Upper lobe of left lung (tissue), 6 donors: ENCODE results near the gene SURF4. TPM values are rescaled to one million over a fixed set of nuclear protein-coding genes. Genes with fewer than 3 reads are reported as not detected.

Experiments
- ATAC-seq, 2 donors: fragments of 200-7000 bp; cut with Tn5 transposase; one replicate each; pipeline ENCODE4 v1.9.1; 2022; ENCODE audit warnings: mild to moderate bottlenecking in 2 of 2, moderate library complexity in 2 of 2; ENCODE audit not compliant: low FRiP score in 2 of 2
- DNase-seq, 2 donors: peaks; one replicate each; pipeline ENCODE4 v3.0.0-alpha.2; 2019 to 2020
- H3K27ac ChIP-seq, 4 donors: fragments of 200-600 bp; sonication (generic); one replicate each; pipeline ENCODE4 v1.5.1; 2016 to 2019
- H3K27me3 ChIP-seq, 4 donors: fragments of 200-600 bp; sonication (generic); one replicate each; pipeline ENCODE4 v1.5.1; 2017 to 2019
- H3K36me3 ChIP-seq, 4 donors: fragments of 200-600 bp; sonication (generic); one replicate each; pipeline ENCODE4 v1.5.1; 2016 to 2019
- H3K4me1 ChIP-seq, 4 donors: fragments of 200-600 bp; sonication (generic); one replicate each; pipeline ENCODE4 v1.5.1; 2018 to 2019
- H3K4me3 ChIP-seq, 4 donors: fragments of 200-600 bp; sonication (generic); one replicate each; pipeline ENCODE4 v1.5.1; 2017 to 2019; ENCODE audit warnings: mild to moderate bottlenecking in 2 of 4, moderate library complexity in 1 of 4
- H3K9me3 ChIP-seq, 4 donors: fragments of 200-600 bp; sonication (generic); one replicate each; pipeline ENCODE4 v1.5.1; 2018 to 2019
- EP300 ChIP-seq, 4 donors: sonication (generic); formaldehyde crosslinking; IDR thresholded peaks; one replicate each; pipeline ENCODE4 v1.5.1; 2017; ENCODE audit warnings: antibody characterized with exemption in 4 of 4, control low read depth in 2 of 4
- POLR2A ChIP-seq, 4 donors: fragments of 450-650 bp; IDR thresholded peaks; one replicate each; pipeline ENCODE4 v1.5.1; 2016 to 2017; ENCODE audit warnings: antibody characterized with exemption in 4 of 4, mild to moderate bottlenecking in 2 of 4
- POLR2AphosphoS5 ChIP-seq, 2 donors: sonication (generic); formaldehyde crosslinking; IDR thresholded peaks; one replicate each; pipeline ENCODE4 v1.5.1; 2017; ENCODE audit warnings: antibody characterized with exemption in 2 of 2
- whole genome bisulfite sequencing, 2 donors: methylation state at CpG; one replicate each; pipeline ENCODE4 v1.1.5; 2017 to 2018; 5-methylcytosine and 5-hydroxymethylcytosine counted together
- total RNA-seq, 6 donors: library from RNA; depleted of rRNA in 4 of 6; stranded (reverse); fragments of >200 nt in 4 of 6; gene quantifications; one replicate each; pipeline versions ENCODE4 v1.1.0 to v1.2.1, GENCODE V29; 2016 to 2021
- TF ChIP-seq, protein P1 (sequence below), 6 experiments: fragments of 450-650 bp in 4 of 6; fragments of 200-600 bp in 2 of 6; sonication (generic) in 2 of 6; IDR thresholded peaks; one replicate each; pipeline ENCODE4 v1.5.1; 2016 to 2019; ENCODE audit warnings: antibody characterized with exemption in 6 of 6
- donor health status: DM: no; HTN: no; CAD: no; lungs with moderate emphysema.
- donor health status: DM: no; HTN: yes; CAD: no; lungs with severe emphysema.

The SURF4 gene
- total RNA-seq, 6 donors from 2014 or later: 66.0 to 208 (median 137) TPM

DNA sequence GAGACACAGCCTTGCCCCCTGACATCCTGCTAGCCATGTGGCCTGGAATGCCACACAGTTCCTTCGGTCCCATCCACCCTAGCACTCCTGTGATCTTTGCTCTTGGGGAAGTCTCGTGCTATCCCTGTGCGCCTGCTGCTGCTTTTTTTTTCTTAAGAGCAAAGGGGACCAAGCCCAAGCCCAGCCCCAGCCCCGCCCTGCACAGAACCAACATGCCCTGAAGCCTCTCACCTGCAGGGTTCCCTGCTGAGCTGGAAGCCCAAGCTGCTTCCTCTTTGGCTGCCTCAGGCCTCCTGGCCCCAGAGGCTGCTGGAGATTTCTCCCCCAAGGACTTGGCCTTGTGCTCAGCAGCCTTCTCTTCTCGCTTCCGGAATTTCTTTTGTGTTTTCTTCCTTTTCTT is 41.7 kb downstream of the SURF4 start:
- DNase-seq: no peak
- Histone ChIP-seq H3K9me3 (no peaks in the 10 kb centered on the region), H3K27me3 (no peaks in the 10 kb centered on the region), H3K36me3 (peaks cover 31 to 51% (median 39%) of the 10 kb centered on the region in 4 donors), H3K27ac (no peak overlapping the region), H3K4me3 (peak overlapping the region in 1 of 4 donors; percentile 90), H3K4me1 (peaks cover 21 to 36% (median 24%) of the 10 kb centered on the region in 4 donors)
- TF ChIP-seq EP300 (IDR thresholded peaks at IDR 0.05) (no peak), POLR2A (IDR thresholded peaks at IDR 0.05) (no peak), POLR2AphosphoS5 (IDR thresholded peaks at IDR 0.05) (no peak)
- TF ChIP-seq, protein P1, sequence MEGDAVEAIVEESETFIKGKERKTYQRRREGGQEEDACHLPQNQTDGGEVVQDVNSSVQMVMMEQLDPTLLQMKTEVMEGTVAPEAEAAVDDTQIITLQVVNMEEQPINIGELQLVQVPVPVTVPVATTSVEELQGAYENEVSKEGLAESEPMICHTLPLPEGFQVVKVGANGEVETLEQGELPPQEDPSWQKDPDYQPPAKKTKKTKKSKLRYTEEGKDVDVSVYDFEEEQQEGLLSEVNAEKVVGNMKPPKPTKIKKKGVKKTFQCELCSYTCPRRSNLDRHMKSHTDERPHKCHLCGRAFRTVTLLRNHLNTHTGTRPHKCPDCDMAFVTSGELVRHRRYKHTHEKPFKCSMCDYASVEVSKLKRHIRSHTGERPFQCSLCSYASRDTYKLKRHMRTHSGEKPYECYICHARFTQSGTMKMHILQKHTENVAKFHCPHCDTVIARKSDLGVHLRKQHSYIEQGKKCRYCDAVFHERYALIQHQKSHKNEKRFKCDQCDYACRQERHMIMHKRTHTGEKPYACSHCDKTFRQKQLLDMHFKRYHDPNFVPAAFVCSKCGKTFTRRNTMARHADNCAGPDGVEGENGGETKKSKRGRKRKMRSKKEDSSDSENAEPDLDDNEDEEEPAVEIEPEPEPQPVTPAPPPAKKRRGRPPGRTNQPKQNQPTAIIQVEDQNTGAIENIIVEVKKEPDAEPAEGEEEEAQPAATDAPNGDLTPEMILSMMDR (IDR thresholded peaks at IDR 0.05): no peak
- ATAC-seq: no peak
- WGBS, 2 donors: 96% methylated on average over 6 of the region's 6 CpGs

DNA sequence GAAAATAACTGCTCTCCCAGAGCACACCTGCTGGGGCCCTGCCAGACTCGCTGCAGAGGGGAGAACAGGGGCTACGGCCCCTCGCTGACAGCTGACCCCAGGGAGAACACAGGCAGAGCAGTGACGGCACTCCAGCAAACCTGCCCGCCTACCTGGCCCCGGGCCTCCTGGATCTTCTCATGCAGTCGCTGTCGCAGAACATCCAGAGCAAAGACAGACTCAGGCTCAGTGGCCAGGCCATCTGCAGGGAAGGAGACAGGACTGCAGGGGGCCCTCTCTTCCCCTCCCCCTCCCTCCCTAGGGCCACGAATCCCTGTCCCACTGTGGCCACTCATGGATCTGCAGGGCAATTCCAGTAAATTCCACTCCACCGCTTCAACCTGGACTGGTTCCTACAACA is 42.3 kb downstream of the SURF4 start:
- H3K4me1 ChIP-seq: peaks cover 21 to 36% (median 24%) of the 10 kb centered on the region in 4 donors
- H3K36me3 ChIP-seq: peaks cover 31 to 46% (median 39%) of the 10 kb centered on the region in 4 donors
- no peak for TF ChIP-seq EP300 (IDR thresholded peaks at IDR 0.05)
- WGBS, 2 donors: 91 to 92% methylated on average over 9 to 10 of the region's 10 CpGs
- no peaks in the 10 kb centered on the region for H3K27me3 ChIP-seq
- no peak overlapping the region for H3K4me3 ChIP-seq
- DNase-seq: no peak
- H3K9me3 ChIP-seq: no peaks in the 10 kb centered on the region
- ATAC-seq: no peak
- no peak overlapping the region for H3K27ac ChIP-seq

DNA sequence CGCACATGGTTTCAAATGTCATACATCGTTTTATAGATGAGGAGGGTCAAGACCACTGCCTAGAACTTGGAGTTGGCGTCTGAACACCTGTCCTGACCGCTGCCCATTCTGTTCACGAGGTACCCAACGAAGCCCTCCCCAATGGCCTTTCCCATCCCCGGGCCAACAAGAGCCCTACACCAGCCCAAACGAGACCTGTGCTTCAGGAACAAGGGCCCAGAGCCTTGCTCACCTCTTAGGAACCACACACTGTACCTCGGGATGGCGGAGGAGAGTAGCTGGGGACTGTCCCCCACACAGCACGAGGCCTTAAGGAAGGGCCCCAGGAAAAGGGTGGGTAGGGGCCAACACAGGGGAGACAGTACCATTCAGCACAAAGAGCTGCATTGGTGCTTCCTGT is 42.8 kb downstream of the SURF4 start:
- H3K9me3 ChIP-seq: no peaks in the 10 kb centered on the region
- no peak for ATAC-seq

DNA sequence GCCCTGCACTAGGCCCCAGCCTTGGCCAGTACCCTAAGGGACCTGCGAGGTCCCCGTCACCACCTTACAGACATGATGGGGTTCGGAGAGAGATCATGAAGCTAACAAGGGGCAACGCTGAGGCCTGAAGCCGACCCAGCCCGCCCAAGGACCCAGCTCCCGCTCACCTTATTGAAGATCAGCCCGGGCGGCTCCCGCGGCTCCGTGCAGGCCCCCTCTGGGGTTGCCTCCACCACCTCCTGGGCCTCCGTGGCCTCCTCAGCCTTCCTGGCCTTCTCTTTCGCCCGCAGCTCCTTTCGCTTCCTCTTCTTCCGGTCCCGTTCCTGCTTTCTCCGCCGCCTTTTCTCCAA is 43.5 kb downstream of the SURF4 start:
- TF ChIP-seq EP300 (IDR thresholded peaks at IDR 0.05) (no peak), POLR2AphosphoS5 (IDR thresholded peaks at IDR 0.05) (no peak), POLR2A (IDR thresholded peaks at IDR 0.05) (no peak)
- TF ChIP-seq, protein P1 (IDR thresholded peaks at IDR 0.05): no peak
- H3K36me3 ChIP-seq: peaks cover 31 to 46% (median 39%) of the 10 kb centered on the region in 4 donors
- H3K4me1 ChIP-seq: peaks cover 21 to 36% (median 24%) of the 10 kb centered on the region in 4 donors
- no peaks in the 10 kb centered on the region for H3K27me3 ChIP-seq
- WGBS, 2 donors: 89 to 92% methylated on average over 18 to 19 of the region's 20 CpGs
- no peak overlapping the region for H3K4me3 ChIP-seq
- ATAC-seq (no peak), DNase-seq (peak in 1 of 2 donors; percentile 58)
- H3K9me3 ChIP-seq: no peaks in the 10 kb centered on the region
- no peak overlapping the region for H3K27ac ChIP-seq

More for the DNA sequence above, 42.8 kb downstream of the SURF4 start:
- no peak for DNase-seq
- no peaks in the 10 kb centered on the region for H3K27me3 ChIP-seq
- H3K27ac ChIP-seq: no peak overlapping the region
- peaks cover 31 to 46% (median 39%) of the 10 kb centered on the region in 4 donors for H3K36me3 ChIP-seq
- peaks cover 21 to 36% (median 24%) of the 10 kb centered on the region in 4 donors for H3K4me1 ChIP-seq
- TF ChIP-seq POLR2A (IDR thresholded peaks at IDR 0.05) (no peak), EP300 (IDR thresholded peaks at IDR 0.05) (no peak), POLR2AphosphoS5 (IDR thresholded peaks at IDR 0.05) (no peak)
- TF ChIP-seq, protein P1 (IDR thresholded peaks at IDR 0.05): no peak
- WGBS, 2 donors: 91 to 96% methylated on average over 8 to 11 of the region's 11 CpGs
- H3K4me3 ChIP-seq: no peak overlapping the region

DNA sequence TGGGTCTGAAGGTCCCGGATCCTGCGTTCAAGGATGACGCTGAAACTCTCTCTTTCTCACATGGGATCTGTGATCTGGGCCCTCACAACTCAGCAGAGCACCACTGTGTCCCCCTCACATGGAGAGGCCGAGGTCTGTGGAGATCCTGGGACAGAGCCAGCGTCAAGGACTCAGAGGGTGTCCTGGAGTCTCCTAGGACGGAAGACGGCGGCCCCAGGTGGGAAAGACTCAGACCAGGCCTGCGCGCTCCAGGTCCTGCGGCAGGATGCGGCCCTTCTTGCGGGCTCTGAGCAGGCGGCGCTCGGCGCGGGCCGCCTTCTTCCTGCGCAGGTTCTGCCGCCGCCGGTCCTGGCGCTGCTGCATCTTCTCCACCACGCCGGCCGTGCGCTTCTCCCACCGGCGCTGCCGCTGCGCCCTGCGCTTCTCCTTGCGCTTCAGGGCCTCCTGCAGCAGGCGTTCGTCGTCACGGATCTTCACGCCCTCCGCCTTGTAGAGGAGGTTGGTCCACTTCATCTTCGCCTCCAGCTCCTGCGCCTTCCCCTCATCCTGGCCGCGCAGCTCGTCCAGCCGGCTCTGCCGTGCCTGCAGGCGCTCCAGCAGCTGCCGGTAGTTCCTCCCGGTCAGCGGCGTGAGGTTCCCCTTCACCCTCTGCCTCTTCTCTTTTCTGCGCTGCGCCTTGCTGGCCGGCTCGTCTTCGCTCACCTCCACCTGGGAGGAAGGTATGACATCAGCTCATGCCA is 44.0 kb downstream of the SURF4 start:
- H3K36me3 ChIP-seq: peaks cover 31 to 46% (median 39%) of the 10 kb centered on the region in 4 donors

More for the DNA sequence above, 44.0 kb downstream of the SURF4 start:
- no peak for ATAC-seq
- Histone ChIP-seq H3K4me3 (no peak overlapping the region), H3K27ac (no peak overlapping the region), H3K27me3 (no peaks in the 10 kb centered on the region), H3K4me1 (peaks cover 18 to 35% (median 24%) of the 10 kb centered on the region in 4 donors), H3K9me3 (no peaks in the 10 kb centered on the region)
- DNase-seq: peak in 1 of 2 donors; percentile 79
- TF ChIP-seq EP300 (IDR thresholded peaks at IDR 0.05) (no peak), POLR2AphosphoS5 (IDR thresholded peaks at IDR 0.05) (no peak), POLR2A (IDR thresholded peaks at IDR 0.05) (no peak)
- TF ChIP-seq, protein P1 (IDR thresholded peaks at IDR 0.05): no peak
- WGBS, 2 donors: 95% methylated on average over 52 to 57 of the region's 57 CpGs
